Activated effector memory CD4-positive, alpha-beta T cell treated with Interleukin-2 at 50 U/mL for 16 hours (primary cell): ENCODE data around the gene NAPSA.
"Not testable (repeated sequence)": the region's sequence is repeated elsewhere in the genome, so short reads cannot be mapped to it uniquely, and the experiment has no call there.

Experiments
- DNase-seq: peaks from one replicate; pipeline ENCODE4 v3.0.0-alpha.2; 2020

The NAPSA gene

DNA sequence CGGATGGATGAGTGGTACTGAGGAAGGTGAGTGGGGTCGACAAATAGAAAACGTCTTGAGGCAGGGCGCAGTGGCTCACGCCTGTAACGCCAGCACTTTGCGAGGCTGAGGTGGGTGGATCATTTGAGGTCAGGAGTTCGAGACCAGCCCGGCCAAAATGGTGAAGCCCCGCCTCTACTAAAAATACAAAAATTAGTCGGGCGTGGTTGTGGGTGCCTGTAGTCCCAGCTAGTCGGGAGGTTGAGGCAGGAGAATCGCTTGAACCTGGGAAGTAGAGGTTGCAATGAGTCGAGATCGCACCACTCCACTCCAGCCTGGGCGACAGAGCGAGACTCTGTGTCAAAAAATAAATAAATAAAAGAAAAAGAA, 35.5 kb downstream of the NAPSA start:
- not testable (repeated sequence) for DNase-seq

GRCh38 chr19:50329146-50329925, 36.1 kb downstream of the NAPSA start, which contains the start of gene KCNC3:
Gene KCNC3 (minus strand): TSS chr19:50329377. CDS start chr19:50329082, 295 bp downstream.
- peak; percentile 80 for DNase-seq

GRCh38 chr19:50328873-50329145, 36.6 kb downstream of the NAPSA start:
- no peak for DNase-seq

DNA sequence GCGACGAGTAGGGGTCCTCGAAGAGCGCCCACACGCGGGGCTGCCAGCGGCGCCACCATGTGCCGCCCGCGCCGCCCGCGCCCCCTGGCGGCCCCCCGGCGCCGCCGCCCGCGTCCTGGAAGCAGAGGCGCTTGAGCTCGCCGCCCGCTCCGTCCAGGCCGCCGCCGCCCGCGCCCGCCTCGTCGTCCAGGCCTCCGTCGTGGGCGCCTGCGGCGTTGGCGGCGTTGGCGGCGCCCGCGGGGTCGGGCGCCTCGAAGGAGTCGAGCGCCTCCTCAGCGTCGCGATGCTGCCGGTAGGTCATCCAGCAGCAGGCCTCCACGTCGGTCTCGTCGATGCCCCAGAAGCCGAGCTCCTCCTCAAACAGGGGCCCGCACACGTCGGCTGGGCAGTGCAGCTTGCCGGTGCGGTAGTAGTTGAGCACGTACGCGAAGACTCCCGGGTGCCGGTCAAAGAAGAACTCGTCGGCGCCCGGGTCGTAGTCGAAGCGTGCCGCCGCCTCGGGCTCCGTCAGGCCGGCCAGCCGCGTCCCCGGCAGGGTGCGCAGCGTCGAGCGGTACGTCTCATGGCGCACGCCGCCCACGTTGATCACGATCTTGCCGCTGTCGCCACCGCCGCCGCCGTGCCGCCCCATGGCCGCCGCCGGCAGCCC, 37.1 kb downstream of the NAPSA start:
- no peak for DNase-seq

DNA sequence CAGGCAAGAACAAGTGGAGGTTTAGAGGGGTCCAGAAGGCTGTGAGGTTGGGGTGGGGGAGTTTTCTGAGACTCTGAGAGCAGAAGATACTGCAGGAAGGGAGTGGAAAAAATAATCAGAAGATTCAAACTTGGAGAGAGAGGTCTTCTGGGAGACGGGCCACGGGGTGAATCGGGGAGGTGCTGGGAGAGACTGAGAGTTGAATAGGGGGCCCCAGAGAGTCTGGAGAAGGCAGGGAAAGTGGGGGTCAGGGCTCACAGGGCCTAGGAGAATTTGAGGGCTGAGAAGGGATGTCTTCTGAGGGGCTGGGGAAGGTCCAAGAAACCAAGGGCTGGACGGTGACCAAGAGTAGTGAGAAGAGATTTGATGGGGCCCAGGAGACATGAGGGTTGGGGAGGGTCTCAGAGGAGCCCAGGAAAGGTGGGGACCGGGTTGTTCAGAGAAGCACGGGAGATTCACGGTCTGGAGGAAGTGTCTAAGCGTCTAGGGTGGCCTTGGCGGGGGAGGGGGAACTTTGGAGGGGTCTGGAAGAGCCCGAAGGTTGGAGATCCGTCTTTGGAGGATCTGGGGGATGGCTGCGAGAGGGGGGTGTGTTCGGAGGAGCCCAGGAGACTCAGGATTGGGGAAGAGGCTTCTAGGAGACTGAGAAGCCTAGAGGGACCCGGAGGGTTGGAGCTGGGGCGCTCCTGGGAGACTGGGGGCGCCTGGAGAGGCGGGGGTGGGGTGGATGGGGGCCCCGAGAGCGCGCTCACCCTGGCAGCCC, 37.8 kb downstream of the NAPSA start:
- DNase-seq = no peak

GRCh38 chr19:50327013-50327412, 38.4 kb downstream of the NAPSA start:
- no peak for DNase-seq

GRCh38 chr19:50326101-50326664, 39.3 kb downstream of the NAPSA start:
- DNase-seq = no peak

DNA sequence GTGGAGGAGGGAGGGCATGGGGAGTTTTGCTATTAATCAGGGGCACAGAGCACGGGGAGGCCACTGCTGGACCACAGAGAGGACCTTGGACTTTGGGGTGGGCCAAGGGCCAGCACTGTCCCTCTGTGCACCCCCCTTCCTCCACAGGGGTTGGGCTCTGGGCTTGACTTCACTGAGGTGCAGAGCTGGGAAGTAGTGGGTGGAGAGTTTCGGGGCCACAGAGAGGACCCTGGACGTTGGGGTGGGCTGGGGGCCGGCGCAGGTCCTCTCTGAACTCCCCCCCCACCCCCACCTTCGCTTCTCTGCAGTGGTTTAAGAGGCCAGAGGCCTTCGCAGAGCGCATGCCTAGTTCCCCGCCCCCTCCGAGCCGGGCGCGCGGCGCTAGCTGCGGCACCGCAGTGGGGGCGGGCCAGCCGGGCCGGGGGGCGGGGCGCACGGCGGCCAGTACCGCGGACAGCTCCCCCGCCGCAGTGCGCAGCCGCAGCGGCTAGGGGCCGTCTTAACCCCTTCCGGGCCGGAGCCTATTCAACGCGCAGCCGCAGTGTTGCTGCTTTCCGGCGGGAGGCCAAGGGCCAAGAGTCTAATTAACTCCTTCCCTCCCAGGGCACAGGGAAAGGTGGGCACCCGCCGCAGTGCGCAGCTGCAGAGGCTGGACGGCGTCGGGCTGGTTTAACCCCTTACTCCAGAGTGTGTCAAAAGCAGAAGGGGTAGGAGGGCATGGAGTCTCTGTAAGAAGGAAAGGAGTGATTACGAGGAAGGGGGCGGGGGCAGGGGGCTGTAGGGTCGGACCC, 39.9 kb downstream of the NAPSA start:
- DNase-seq = peak; percentile 54

GRCh38 chr19:50324331-50324730, 41.1 kb downstream of the NAPSA start:
- no peak for DNase-seq

DNA sequence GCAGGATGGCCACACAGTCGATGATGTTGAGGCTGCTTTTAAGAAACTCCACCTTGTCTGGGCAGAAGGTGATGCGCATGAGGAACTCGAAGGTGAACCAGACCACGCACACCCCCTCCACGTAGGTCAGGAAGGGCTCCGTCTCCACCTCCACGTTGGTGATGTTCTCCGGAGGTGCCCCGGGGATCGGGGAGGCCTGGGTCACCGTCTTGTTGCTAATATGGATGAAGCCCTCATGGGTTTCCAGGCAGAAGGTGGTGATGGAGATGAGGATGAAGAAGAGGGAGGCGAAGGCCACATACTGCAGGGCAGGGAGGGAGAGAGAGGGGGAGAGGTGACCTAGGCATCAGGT, 41.7 kb downstream of the NAPSA start:
- DNase-seq = no peak

- DNase-seq = no peak
Observed at GRCh38 chr19:50322931-50323781, 42.3 kb downstream of the NAPSA start.

DNA sequence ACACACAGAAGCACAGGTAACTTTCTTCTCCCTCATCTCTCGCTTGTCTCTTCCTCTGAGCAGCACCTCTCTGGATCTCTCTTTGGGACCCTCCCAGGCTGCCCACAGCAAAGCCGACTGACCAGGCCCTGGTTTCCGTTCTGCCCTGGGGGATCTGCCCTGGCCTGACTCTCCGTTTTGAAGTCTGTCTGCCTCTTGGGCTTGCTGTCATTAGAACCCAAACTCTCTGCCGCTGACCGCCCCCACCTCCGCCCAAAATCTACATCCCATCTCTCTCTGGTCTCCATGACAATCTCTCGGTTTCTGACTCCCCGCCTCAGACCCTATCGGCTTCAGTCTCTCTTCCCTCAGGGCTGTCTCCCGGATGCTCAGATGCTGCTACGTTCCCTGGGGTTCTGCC, 43.2 kb downstream of the NAPSA start:
- DNase-seq = no peak

DNA sequence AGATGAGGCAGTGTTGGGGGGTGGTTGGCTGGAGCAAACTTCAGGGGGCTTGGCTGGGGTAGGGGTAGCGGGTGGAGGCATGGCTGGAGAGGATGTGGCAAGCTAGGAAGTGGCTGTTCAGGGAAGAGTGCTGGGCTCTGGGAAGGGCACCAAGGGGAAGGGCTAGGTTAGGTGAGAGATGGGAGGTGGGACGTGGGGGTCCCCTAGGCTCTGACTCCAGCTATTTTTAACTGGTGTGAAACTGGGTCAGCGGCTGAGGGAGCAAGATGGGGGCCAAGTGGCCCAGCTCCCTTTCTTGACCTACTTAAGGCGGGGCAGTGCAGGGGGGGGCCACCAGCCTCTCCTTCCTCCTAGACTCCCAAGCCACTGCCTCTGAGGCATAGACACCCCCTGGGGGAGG, 43.6 kb downstream of the NAPSA start:
- no peak for DNase-seq

DNA sequence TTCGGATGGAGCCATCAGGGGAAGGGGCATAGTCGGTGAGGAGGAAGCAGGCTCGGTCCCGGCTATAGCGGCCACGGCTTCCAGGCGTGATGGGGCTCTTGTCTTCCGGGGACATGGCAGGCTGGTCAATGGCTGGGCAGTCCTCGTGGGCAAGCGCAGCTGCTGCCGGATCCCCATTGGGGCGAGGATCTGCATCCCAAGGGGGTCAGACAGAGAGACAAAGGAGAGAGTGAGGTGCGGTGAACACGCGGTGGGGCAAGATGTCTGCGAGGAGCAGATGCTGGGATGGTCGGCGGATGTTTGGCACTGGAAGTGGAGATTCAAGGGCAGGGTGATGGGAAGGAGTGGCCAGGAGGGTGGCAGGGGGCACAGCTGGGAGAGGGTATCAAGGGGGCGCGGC, 44.8 kb downstream of the NAPSA start:
- no peak for DNase-seq

DNA sequence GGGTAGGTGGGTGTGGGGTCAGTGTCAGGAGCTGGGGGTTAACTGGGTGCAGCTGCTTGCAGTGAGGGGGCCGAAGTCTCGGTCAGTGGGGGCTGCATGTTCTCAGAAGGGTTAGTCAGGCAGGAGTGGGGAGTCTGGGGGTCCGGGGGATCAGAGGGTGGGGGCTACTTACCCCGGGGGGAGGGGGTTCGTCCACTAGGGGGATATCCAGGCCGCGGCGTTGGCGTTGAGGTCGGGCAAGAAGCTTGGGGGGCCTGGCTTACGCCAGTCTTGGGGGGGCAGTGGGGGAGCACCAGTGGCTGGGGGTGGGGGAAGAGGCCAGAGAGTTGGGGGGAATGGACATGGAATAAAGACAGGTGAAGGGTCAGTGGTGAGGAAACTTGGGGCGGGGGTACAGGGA, 45.4 kb downstream of the NAPSA start:
- DNase-seq = no peak

- DNase-seq = no peak
Observed at GRCh38 chr19:50319156-50319555, 46.3 kb downstream of the NAPSA start.

DNA sequence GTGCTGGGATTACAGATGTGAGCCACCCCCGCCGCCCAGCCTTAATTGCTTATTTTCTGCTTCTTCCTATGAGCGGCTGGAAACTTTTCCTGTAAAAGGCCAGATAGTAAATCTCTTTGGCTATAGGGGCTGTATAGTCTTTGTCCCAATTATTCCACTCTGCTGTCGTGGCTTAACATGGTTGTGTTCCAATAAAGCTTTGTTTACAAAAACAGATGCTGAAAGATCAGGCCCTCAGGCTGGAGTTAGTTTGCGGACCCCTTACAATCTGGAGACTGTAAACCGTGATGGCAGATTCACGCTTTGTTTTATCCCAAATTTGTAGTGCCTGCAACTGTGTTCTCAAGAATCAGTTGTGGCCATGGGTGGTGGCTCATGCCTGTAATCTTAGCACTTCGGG, 47.0 kb downstream of the NAPSA start:
- DNase-seq = no peak

DNA sequence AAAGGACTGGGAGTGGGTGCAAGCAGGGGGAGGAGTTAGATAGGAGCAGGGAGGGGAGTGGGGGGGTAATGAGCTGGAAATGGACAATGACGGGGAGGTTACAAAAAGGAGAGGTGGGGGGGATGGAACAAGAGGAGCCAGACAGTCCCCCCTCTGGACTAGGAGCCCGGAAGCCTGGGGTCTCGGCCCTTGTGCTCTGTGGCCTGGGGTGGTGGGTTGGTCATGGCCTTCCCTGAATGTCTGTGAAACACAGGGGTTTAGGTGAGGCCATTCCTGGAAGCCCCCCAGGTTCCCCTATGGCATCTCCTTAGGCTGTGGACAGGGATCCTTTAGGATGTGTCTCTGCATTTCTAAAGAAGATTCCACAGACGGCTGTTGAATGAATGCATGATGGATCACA, 48.3 kb downstream of the NAPSA start:
- DNase-seq = no peak

GRCh38 chr19:50315773-50316448, 49.5 kb downstream of the NAPSA start:
- DNase-seq = no peak

GRCh38 chr19:50314724-50315708, 50.4 kb downstream of the NAPSA start:
- no peak for DNase-seq
